ENCODE measurements around the gene PAQR7.
"Not testable (repeated sequence)": the region's sequence is repeated elsewhere in the genome, so short reads cannot be mapped to it uniquely, and the experiment has no call there.

PAQR7 gene

GRCh38 chr1:25845664-25846063 is 29.8 kb downstream of the PAQR7 start:
- no peak for DNase-seq (ENCODE audit: low read depth in 2 of 2)

GRCh38 chr1:25844536-25845337 is 30.8 kb downstream of the PAQR7 start:
- DNase-seq (ENCODE audit: low read depth in 2 of 2): no peak

GRCh38 chr1:25843483-25843882 is 32.0 kb downstream of the PAQR7 start:
- DNase-seq (ENCODE audit: low read depth in 2 of 2): no peak

- DNase-seq (ENCODE audit: low read depth in 2 of 2): not testable (repeated sequence)
Observed at GRCh38 chr1:25839808-25840207, 35.7 kb downstream of the PAQR7 start.

GRCh38 chr1:25837262-25837875 is 38.1 kb downstream of the PAQR7 start:
- DNase-seq (ENCODE audit: low read depth in 2 of 2): no peak

- no peak for DNase-seq (ENCODE audit: low read depth in 2 of 2)
Observed at GRCh38 chr1:25836695-25837094, 38.8 kb downstream of the PAQR7 start.

- DNase-seq (ENCODE audit: low read depth in 2 of 2): no peak
Observed at GRCh38 chr1:25834894-25835293, 40.6 kb downstream of the PAQR7 start.

- no peak for DNase-seq (ENCODE audit: low read depth in 2 of 2)
Observed at GRCh38 chr1:25833158-25833557, 42.4 kb downstream of the PAQR7 start.

- DNase-seq (ENCODE audit: low read depth in 2 of 2): no peak
Observed at GRCh38 chr1:25832336-25833037, 43.0 kb downstream of the PAQR7 start.

GRCh38 chr1:25831569-25832196 is 43.8 kb downstream of the PAQR7 start:
- no peak for DNase-seq (ENCODE audit: low read depth in 2 of 2)

GRCh38 chr1:25829046-25829445 is 46.5 kb downstream of the PAQR7 start:
- no peak for DNase-seq (ENCODE audit: low read depth in 2 of 2)

GRCh38 chr1:25828491-25828890 is 47.0 kb downstream of the PAQR7 start:
- no peak for DNase-seq (ENCODE audit: low read depth in 2 of 2)

- DNase-seq (ENCODE audit: low read depth in 2 of 2): no peak
Observed at GRCh38 chr1:25826571-25826970, 48.9 kb downstream of the PAQR7 start.

GRCh38 chr1:25825605-25826004 is 49.9 kb downstream of the PAQR7 start:
- DNase-seq (ENCODE audit: low read depth in 2 of 2): no peak

- no peak for DNase-seq (ENCODE audit: low read depth in 2 of 2)
Observed at GRCh38 chr1:25821630-25822091, 53.8 kb downstream of the PAQR7 start.

- DNase-seq (ENCODE audit: low read depth in 2 of 2): no peak
Observed at GRCh38 chr1:25821112-25821476, 54.4 kb downstream of the PAQR7 start.

GRCh38 chr1:25820247-25821111 is 55.0 kb downstream of the PAQR7 start:
- DNase-seq (ENCODE audit: low read depth in 2 of 2): peak in 1 of 2 donors; percentile 47

GRCh38 chr1:25819491-25820246 is 55.8 kb downstream of the PAQR7 start, which contains the start of gene MTFR1L:
Gene MTFR1L, plus strand, starts transcription at chr1:25819954. Its CDS starts 3,151 bp downstream, at chr1:25823105.
- peak; percentile 85 to 86 for DNase-seq (ENCODE audit: low read depth in 2 of 2)

GRCh38 chr1:25818569-25818968 is 56.9 kb downstream of the PAQR7 start:
- DNase-seq (ENCODE audit: low read depth in 2 of 2): no peak

GRCh38 chr1:25817840-25818501 is 57.5 kb downstream of the PAQR7 start:
- DNase-seq (ENCODE audit: low read depth in 2 of 2): no peak
